CMK (cell line): ENCODE data around the gene PI4K2A.

Experiments used
- DNase-seq: peaks from one replicate; pipeline ENCODE4 v3.0.0-alpha.2; 2010; ENCODE audit warnings: low read depth

PI4K2A gene

DNA sequence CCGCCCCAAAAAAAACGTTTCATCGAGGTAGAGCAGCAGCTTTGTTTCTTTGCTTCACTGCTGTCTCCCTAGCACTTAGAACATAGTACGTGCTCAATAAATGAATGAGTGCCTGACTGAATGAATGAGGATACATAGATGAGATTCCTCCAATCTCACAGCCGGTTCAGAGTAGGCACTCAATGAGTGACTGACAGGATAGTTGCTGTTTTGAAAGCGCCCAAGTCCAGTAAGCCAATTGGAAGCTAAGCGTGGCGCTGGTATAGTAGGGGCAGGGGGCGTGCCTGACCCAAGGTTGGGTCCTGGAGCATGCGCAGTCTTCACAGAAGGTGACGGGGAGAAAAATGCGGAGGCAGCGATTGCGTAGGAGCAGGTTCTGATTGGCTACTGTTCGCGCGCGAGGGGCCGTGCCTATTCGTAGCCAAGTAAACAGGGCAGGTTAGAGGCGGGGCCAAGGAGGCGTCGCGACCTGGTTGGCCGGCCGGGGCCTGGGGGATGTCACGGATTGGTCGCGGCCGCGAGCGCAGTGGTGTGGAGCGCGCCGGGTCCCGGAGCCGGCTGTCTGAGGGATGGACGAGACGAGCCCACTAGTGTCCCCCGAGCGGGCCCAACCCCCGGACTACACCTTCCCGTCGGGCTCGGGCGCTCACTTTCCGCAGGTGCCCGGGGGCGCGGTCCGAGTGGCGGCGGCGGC lies at the start of gene PI4K2A:
PI4K2A (plus strand) TSS at position 498 of the 694 bp plus-strand sequence; CDS start at position 570, 72 bp downstream.
- peak; percentile 98 for DNase-seq

DNA sequence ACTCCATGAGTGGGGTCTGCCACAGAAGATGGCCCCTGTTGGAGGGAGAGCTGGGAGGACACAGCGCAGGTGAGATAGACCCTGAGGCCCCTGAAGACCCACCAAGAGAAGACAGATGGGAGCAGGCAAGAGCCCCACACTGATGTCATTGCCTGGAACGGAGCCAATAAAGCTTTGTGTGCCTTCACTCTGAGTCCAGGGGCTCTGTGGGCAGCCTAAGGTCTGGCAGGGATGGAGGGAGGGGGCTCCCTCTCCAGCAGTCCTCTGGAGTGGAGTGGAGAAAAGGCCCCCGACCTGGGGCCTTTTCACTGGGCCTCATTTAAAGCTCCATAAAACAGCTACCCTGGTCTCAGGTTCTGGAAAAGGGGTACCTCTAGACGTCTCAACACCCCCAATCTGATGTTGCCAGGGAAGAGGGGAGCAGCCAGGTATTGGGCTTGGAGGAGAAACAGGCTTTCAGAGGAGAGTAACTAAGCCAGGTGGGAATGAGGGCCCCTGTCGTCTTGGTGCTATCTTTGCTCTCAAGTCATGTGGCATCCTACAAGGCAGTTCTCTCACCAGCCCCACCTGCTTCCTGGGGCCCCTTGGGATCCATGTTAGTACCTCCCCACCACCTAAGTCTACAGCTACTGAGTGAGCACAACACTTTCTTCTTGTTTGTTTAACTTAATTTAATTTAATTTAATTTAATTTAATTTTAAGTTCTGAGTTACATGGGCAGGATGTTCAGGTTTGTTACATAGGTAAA lies 49.5 kb upstream of the PI4K2A start:
- DNase-seq, result no peak

DNA sequence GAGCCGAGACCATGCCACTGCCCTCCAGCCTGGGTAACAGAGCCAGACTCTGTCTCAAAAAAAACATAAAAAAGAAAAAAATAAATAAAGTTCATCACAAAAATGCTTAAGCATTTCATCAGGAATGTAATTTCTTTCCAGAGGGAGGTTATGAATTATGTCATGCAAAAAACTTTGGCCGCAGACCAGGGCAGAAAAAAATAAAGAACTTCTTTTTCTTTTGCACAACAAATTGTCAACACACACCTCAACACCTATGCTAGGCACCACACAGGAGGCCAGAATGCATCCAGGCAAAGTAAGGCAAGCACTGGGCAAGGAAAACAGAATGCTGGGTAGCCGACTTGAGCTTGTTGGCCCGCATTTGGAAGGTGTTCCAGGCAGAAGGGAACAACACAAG lies 47.0 kb upstream of the PI4K2A start:
- DNase-seq, result no peak

DNA sequence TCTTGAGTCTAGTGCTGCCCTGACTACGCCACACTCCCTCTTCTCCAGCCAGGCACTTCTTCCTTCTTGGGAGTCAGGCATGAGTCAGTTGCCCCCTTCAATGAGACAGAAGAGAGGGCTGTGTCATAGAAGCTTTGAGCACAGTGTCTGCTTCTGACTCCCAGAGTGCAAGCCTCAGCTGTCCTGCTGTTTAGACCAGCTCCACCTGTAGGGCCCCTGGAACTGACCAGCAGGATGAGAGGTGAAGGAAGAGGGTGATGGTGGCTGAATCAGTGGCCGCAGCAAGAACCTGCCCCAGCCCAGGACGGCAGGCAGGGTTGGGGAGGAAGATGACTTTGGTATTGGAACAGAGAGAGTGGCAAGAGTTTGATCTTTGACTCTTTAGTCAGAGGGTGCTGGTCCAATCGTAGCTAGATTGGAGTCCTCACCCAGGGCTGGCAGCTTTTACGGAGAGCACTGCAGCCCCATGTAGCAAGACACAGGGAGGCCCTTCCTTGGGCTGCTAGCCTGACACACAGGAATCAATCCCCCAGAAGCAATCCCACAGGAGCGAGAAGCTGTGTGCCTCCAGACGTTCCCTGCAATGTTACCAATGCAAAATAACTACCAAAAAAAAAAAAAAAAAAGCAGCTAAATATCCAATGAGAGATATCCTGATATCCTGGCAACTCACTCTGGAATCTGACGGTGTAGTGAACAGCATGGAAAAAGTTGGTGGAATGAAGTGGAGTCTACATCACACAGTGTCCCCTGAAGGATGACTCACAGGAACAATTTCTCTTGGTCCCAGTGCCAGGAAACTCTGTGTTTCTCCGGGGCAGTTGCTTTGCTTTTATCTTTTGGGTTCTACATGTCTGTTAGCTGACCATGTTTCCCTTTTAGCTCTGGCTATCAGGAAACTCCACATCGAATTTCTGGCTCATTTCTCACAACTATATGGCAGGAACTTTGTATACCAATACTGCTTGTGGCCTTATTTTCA lies 44.1 kb upstream of the PI4K2A start:
- DNase-seq, result no peak

DNA sequence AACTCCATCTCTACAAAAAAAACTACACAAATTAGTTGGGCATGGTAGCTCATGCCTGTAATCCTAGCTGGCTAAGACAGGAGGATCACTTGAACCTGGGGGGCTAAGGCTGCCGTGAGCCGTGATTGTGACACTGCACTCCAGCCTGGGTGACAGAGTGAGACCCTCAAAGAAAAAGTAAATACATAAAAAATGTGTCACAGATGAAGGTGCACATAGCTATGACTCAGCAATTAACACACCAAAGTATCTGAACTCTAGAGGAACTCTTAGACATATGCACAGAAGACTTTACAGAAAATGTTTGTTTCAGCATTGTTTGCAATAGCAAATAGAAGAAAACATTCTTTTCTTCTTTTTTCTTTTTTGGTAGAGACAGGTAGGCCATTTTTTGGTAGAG lies 42.7 kb upstream of the PI4K2A start:
- DNase-seq, result no peak

DNA sequence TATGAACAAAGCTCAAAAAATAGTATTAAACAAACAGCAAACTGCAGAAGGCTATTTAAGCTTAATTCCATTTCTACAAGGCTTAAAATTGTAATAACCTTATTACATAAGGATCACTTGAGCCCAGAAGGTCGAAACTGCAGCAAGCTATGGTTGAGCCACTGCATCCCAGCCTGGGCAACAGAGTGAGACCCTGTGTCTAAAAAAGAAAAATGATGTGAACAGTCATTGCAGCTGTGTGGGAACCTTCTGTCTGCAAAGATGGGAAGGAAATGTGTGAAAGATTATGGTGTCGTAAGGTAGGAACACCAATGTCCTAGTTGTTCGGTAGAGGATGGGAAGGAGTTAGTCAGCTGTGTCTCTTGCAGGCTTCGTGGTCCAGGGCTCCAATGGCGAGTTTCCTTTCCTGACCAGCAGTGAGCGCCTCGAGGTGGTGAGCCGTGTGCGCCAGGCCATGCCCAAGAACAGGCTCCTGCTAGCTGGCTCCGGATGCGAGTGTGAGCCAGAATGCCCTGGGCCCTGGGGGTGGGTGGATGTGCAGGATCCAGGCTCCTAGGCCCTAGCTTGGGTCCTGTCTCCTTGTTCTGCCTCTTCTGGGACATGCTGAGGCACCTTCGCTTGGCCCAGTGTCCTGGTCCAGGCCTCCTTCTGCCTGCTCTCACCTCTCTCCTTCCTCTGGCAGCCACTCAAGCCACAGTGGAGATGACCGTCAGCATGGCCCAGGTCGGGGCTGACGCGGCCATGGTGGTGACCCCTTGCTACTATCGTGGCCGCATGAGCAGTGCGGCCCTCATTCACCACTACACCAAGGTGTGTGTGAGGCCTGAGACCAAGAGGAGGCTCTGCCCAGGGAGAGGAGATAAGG lies 41.8 kb upstream of the PI4K2A start:
- DNase-seq, result no peak

DNA sequence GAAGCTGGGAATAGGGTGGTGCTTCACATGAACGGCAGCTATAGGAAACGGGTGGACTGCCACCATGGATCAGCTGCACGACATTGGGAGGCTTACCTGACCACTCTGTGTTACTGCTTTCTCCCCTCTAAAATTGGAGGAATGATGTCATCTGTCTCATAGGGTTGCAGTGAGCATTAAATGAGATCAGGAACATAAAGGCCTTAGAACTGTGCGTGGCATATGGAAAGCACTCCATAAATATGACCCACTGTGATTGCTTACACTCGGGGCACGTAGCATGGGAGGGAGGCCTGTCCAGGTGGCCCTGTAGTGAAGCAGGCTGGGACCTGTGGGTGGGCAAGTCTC lies 41.2 kb upstream of the PI4K2A start:
- no peak for DNase-seq

DNA sequence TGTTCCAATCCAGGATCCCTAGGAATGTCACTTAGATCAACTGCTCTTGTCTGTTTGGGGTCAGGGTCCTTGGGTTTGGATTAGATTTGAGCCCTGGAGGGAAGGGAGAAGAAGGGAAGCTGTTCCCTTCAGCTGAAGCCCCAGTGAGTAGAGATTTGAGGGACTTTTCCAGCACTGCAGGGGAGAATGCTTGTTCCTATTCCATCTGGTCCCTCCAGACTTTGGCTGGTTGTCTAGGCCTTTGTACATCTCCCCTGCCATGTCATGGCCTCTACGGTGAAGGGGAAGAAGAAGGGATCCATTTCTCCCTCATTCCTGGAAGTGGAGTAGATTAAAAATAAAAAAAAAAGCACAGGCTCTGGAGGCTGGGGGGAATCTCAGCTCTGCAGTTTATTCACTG lies 39.9 kb upstream of the PI4K2A start:
- no peak for DNase-seq

DNA sequence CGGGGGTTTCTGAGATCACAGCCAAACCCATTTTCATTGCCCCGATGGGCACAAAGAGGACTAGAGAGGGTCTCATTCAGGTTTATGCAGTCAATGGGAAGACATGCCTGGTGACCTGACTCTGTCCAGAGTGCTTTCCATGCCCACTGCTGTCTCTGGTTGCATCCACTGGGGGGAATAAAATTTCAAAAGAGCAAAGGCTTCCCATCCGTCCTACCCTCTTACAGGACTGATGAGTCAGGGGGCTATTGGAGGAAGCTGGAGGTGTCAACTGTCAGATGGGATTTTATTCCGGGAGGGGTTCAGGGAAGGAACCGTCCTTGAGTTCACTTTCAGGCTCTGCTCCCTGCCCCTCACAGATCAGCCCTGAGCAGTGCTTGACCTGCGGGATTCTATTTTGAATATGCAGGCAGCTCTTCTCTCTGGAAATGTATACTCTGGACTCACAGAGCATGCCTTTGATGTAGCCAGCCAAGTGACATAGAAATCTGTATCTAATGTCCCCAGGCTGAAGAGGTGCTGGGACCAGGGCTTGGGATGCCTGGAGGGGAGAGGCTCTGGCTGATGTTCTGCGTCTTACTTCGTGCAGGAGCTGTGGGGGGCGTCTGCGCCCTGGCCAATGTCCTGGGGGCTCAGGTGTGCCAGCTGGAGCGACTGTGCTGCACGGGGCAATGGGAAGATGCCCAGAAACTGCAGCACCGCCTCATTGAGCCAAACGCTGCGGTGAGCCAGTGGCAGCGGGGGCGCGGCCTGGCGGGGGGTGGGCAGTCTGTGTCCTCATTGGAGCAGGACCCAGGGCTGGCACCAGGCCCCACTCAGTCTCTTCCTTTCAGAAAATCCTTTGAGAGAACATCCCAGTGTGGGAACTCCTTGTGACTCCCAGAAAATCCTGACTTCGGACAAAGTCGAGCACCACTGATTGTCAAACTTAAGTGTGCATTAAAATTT lies 38.9 kb upstream of the PI4K2A start:
- no peak for DNase-seq

DNA sequence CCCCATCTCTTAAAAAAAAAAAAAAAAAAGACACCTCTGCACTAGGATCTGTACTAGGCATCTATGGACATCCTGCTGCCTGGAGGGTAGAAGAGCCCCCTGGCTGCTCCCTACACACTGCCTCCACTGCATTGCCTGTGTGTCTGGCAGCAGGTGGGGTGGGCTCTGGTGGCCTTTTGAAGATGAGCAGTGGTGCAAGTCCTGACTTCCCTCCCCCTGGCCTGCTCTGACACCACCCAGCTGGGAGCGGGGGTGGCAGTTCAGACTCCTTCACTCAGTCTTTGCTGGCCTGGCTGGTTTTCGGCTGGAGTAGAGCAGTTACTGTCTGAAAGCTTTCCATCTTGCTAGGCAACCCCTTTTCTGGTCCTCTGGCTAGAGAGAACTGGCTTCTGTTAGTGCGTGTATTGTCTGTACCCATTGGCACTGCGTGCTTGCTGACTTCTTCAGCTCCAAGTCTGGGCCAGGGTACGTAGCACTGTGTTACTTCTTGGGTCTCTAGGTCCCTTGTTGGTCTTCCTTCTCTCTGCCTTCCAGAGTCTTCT lies 33.3 kb upstream of the PI4K2A start:
- no peak for DNase-seq

DNA sequence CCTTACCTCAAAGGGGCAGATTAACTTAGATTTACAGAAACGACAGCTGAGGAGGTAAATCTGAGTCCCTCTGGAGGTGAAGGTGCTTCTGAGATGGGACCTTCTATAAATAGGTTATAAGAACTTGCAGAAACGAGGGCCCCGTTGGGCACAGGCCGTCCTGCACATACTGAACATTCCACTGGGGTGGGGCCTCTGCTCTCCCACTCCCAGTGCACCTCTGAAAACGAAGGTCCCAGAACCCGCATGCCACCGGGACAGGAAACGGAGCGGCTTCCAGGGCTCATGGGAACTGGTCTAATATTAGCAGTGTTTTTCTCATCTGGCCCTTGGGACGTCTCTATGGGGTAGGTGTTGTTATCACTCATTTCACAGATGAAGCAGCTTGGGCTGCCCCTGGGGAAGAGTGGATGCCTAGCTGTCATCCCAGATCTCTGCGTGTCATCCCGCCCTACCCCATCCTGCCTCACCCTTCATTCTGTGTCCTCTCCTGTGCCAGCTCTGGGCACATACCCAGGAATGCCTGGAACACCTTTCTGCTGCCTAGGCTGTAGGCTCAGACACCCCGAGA lies 31.4 kb upstream of the PI4K2A start:
- DNase-seq, result no peak

DNA sequence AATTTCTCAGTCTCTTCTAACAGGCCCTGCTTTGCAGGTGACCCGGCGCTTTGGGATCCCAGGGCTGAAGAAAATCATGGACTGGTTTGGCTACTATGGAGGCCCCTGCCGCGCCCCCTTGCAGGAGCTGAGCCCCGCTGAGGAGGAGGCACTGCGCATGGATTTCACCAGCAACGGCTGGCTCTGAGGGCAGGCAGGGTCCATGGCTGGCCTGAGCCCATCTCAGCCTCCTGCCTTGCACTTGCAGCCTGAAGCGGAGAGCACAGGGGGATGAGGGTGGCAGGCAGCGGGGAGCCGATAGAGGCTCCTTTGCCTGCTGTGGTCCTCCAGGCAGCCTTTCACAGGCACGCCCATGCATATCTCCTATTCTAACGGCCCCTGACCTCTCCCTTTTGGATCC lies 29.0 kb upstream of the PI4K2A start:
- no peak for DNase-seq

DNA sequence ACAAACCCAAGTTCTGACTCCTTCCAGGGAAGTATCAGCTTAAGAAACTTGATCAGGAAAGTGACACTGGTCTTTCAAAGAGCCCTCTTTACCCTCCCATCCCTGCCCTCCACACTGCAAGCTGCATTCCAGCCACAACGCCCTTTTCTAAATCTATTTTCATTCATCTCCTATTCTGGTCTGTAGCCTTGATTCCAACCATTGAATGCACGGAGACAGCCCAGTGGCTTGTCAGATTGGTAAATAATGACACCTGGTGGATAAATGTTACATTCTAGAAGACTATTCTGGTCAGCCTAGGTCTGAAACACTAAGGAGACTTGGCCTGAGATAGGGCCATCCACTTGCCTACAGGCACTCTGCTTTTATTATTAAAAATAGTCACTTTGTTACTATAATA lies 28.1 kb upstream of the PI4K2A start:
- no peak for DNase-seq

DNA sequence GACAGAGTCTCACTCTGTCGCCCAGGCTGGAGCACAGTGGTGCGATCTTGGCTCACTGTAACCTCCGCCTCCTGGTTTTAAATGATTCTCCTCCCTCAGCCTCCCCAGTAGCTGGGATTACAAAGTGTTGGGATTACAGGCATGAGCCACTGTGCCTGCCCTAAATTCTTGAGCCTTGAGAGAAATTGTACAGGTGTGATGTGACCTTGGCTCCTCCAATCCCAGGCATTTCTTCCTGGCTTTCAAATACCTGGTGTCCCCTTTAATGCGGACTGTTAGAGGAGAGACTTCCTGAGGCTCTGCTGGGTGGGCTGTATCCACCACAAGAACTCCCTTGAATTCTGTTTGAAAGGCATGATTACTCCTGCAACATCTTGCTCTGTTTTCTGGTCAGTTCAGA lies 22.2 kb upstream of the PI4K2A start:
- DNase-seq, result no peak

DNA sequence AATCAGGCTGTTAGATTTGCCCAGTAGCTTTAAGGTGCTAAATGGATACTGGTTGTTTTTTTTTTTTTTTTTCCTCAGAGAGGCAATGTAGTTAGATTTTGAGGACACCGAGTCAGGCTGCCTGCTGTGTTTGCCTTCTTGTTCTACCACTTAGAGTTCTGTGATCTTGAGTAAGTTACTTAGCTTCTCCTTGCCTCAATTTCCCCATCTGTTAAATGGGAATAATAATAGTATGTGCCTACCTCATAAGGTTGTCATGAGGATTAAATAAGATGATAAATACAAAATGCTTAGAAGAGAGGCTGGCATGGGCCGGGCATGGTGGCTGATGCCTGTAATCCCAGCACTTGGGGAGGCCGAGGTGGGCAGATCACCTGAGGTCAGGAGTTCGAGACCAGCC lies 21.7 kb upstream of the PI4K2A start:
- no peak for DNase-seq

DNA sequence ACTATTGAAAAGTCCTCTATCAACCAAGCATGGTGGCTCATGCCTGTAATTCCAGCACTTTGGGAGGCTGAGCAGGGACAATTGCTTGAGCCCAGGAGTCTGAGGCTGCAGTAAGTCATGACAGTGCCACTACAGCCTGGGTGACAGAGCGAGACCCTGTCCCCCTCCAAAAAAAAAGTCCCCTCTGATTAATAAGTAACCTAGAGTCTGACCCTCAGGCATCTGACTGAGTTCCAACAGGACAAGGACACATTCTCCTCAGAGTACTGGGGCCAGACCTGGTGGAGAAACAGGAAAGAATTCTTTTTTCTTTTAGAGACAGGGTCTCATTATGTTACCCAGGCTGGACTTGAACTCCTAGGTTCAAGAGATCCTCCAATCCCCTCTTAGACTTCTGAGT lies 17.2 kb upstream of the PI4K2A start:
- DNase-seq, result no peak

DNA sequence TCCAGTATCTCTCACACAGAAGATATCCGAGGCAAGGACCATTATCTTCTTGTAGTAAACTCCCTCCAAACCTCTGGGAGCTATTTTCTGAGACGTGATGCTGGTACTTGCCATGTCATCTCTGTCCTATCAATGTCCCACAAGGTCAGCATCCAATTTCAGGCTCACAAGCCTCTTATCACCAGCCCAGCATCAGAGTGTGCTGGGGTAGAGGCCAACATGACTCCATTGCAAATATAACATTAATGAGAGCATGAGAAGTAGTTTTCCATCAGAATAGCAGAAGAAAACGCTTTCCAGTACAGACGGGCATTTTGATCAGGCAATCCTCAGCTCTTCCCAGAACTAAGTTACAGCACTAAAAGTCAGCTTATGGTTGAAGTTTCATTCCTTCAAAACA lies 12.7 kb upstream of the PI4K2A start:
- no peak for DNase-seq

DNA sequence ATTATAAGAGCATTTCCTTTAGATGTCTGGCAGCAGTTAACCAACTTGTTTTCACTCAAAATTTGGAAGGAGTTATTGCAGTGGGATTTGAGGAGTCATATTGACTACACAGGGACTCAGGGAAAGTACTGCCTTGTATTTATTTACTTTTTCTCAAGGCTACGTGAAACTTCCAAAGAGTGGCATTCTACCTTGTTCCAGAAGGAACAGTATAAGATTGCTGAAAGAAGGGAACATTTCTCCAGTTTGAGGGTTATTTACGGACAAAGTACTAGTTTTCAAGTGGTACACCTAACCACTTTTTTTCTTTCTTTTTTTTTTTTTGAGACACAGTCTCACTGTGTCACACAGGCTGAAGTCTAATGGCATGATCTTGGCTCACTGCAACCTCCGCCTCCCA lies 12.2 kb upstream of the PI4K2A start:
- no peak for DNase-seq

DNA sequence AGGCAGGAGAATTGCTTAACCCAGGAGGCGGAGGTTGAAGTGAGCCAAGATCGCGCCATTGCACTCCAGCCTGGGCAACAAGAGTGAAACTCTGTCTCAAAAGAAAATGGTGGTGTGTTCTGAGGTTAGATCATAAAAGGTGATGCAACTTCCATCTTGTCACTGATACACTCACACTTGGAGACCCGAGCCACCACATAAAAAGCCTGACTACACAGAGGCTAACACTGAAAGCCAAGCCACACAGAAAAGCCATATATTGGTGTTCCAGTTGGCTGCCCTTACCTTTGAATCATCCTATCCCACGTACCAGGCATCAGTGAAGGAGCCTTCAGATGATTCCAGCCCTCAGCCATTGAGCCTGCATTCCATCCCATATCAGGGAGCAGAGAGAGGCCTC lies 11.2 kb upstream of the PI4K2A start:
- DNase-seq, result no peak

DNA sequence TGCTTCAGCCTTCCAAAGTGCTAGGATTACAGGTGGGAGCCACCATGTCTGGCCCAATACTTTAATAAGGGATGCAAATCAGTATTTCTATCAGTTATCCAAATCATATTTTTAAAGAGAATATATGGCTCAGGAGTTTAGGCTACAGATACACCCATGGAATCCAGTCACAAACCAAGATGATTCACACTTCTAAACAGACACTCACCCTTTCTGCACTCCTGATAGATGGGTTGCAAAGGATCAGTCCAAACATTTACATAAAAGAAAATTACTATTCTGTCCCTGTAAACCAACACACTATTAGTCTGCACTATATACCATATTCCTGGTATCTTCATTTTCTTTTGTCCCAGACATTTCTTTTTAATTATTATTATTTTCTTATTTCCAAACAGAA lies 9.4 kb upstream of the PI4K2A start:
- DNase-seq, result no peak
